GM12865 (cell line): Measurements from ENCODE around the gene MBP.

Experiments used
- DNase-seq: peaks from one replicate; pipeline ENCODE4 v3.0.0; 2010; ENCODE audit warnings: low read depth
- H3K4me3 ChIP-seq: 2 replicates; pipeline ENCODE4 v1.5.1; 2011; ENCODE audit warnings: mild to moderate bottlenecking, low read depth, low read length, control low read depth
- CTCF ChIP-seq: IDR thresholded peaks from 2 replicates; pipeline ENCODE4 v1.5.1; 2011; ENCODE audit warnings: low read length, control low read depth, low read depth, inconsistent platforms; ENCODE audit not compliant: insufficient read depth; ENCODE audit errors: missing control alignments

Gene MBP

GRCh38 chr18:77014538-77014937 is 118.0 kb downstream of the MBP start:
- H3K4me3 ChIP-seq: no peak overlapping the region
- TF ChIP-seq CTCF: no peak
- DNase-seq: no peak

- H3K4me3 ChIP-seq: no peak overlapping the region
- no peak for TF ChIP-seq CTCF
- no peak for DNase-seq
Measured at GRCh38 chr18:77013811-77014521, 118.6 kb downstream of the MBP start.

- TF ChIP-seq CTCF: no peak
- no peak overlapping the region for H3K4me3 ChIP-seq
- no peak for DNase-seq
Measured at GRCh38 chr18:77012806-77013541, 119.6 kb downstream of the MBP start.

GRCh38 chr18:77012120-77012519 is 120.5 kb downstream of the MBP start:
- no peak for DNase-seq
- H3K4me3 ChIP-seq: no peak overlapping the region
- no peak for TF ChIP-seq CTCF

- TF ChIP-seq CTCF: no peak
Measured at GRCh38 chr18:77009675-77010074, 122.9 kb downstream of the MBP start.

GRCh38 chr18:77008576-77009315 is 123.8 kb downstream of the MBP start:
- H3K4me3 ChIP-seq: no peak overlapping the region
- no peak for TF ChIP-seq CTCF
- no peak for DNase-seq

More at GRCh38 chr18:77009675-77010074, 122.9 kb downstream of the MBP start:
- no peak for DNase-seq
- H3K4me3 ChIP-seq: no peak overlapping the region
